HG02970 (cell line): Measurements from ENCODE around the gene SYNE1.

Experiments used
- ATAC-seq: cut with Tn5 transposase; IDR thresholded peaks from one replicate; pipeline ENCODE4 v1.9.1; 2021; ENCODE audit warnings: mild to moderate bottlenecking, moderate library complexity, moderate number of reproducible peaks; ENCODE audit not compliant: unreplicated experiment, low FRiP score

SYNE1 gene

DNA sequence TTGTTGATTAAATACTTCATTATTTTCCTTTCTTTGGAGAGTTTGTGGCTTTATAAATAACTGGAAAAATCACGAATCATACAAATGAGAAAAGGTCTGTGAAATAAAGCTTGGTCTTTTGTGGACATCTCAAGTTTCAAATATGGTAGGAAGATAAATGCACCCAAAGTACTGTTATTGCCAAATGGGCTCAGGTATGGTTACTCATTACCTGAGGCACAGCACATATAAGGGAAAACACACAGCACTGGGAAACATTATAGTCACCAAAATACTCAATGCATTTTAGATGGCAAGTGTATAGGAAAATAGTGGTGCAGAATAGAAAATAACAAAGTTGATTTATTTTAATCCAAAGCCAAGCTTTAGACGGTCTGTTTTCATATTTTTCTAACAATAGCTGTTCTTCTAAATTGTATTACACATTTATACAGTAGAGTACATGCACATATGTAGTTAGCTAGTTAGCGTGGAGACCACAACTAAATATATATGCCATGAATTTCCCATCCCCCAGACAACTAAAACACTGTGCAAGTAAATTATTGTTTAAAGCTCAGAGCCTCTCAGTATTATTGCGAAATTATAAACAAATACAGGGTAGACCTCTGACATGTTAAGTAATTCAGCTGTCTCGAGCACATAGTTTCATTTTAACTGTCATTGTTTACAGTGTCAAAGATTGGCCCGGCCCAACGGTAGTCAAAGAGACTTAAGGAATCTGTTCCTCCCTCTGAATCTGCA lies 336.0 kb downstream of the SYNE1 start:
- peak; percentile 22 for ATAC-seq

DNA sequence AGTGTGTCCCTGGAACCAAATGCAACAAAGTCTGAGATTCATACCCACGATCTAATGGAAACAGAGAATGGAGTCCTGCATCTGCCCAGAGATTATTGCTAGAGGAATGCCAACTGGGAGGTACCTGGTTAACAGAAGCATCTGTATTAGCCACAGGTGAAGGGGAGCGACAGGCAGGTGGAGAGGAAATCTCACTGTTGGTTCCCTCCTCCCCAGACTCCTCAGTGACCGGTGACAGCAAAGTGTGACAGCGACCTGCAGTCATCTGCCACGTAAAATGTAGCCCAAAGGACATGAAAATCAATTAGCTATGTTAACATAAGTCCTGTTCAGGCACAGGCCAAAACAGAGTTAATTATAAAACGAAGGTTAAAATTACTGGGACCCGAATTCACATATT lies 336.6 kb downstream of the SYNE1 start:
- ATAC-seq = no peak

GRCh38 chr6:152298848-152299735 lies 338.1 kb downstream of the SYNE1 start:
- ATAC-seq = no peak

DNA sequence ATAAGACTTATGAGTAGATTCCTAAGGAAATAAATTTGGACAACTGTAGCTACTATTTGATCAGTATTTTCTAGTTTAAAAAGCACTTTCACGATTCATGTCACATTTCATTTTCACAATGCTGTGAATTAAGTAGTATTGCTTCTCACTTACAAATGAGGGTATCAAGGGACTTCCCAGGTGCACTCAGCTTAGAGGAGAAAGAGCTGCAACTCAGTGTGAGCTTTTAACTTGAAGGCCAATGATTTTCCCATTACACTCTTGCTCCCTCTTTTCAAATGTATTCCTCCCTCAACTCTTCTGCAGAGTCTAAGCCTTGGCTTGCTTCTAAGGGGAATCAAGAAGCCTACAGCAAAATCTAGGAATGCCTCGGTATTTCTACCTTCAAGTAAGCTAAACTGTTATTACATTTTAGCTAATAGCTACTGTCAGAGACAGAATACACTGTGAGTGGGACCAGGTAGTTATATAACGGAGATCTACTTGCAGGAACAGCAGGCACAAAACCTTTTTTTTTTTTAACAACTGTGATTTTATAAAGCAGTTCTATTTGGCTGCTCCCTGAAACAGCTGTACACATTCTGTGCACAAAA lies 339.0 kb downstream of the SYNE1 start:
- ATAC-seq = no peak

DNA sequence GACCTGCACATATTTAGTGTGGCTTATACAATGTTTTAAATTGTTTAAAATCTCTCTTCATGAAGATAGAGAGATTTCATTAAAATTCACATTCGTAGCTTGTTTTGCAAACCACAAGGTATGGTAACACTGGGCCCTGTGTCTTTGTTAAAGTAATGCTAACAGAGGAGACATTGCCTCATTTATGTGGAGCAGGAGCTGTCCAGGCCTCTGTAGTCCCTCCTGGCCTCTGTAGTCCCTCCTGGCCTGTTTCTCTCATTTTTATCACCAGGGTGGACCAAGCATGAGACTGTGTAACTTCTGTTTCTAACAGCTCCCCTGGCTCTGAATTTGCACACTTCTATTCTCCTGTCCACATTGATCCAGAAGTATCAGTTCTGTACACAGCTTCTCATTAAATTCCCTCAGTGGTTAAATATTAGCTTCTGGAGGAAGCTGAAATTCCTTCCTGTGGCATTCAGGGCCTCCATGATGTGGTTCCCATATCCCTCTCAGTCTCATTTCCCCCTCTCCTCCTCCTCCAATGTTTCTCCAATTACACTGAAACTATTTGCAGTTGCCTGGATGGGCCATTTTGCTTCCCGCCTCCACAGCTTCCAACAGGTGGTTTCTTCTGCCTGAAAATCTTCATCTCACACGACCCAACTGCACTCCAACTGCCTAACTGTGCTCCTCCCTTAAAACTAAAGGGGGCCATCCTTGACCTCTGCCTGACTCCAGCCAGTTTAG lies 340.4 kb downstream of the SYNE1 start:
- no peak for ATAC-seq

DNA sequence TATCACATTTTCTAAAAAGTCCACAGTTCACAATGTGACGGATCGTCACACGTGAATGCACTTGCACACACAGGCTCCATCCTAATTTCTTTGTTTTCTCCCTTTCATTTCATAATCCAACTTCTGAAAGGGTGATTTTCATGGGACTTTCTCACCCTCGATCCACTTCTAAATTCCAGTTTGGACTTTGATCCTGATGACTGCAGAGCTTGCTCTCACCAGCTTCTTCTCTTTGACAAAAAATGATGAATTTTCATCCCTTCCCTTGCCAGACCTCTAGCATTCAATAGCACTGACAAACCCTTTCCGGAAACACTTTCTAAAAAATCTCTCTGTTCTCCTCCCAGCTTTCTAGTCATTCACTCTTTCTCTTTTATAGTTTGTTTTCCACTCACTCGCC lies 341.2 kb downstream of the SYNE1 start:
- ATAC-seq = no peak

- ATAC-seq = no peak
Observed at GRCh38 chr6:152295346-152295745, 341.8 kb downstream of the SYNE1 start.

- ATAC-seq = no peak
Observed at GRCh38 chr6:152293404-152293803, 343.8 kb downstream of the SYNE1 start.

DNA sequence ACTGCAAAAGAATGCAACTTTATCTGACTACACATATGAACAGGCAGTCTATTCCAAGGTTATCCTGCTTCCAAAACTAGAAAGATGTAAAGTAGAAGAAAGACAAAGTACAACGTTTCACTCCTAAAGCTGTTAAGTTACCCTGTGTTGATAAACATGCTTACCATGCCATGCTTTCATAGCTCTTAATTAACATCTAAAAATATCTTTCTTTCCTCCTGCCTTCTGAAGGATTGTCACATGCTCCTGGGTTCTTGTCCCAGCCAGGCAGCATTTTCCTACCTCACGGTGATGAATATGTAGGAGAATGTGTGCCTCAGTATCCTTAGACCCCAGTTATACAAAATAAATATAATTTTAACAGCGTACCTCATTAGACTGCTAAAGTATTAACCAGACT lies 344.6 kb downstream of the SYNE1 start:
- ATAC-seq = no peak

- ATAC-seq = no peak
Observed at GRCh38 chr6:152290693-152291092, 346.5 kb downstream of the SYNE1 start.

GRCh38 chr6:152277826-152278329 lies 359.3 kb downstream of the SYNE1 start:
- no peak for ATAC-seq

DNA sequence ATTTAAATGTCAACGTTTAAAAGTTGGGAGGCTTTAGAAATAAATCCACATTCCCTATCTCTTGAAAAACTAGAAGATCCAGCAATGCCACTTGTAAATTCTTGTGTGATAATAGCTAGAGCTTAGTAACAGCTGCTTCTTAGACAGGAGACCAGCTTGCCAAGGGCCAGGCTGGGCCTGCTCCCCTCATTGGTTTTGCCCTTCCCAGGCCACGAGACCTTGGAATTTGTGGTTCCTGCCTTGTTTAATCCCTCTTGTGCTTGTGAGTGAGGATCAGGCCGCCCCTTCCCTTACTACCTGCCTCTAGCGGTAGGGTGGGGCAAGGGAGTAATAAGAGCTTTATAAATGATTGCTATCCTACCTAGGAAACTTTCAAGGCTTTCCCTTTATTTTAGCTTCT lies 363.5 kb downstream of the SYNE1 start:
- ATAC-seq = no peak

GRCh38 chr6:152273002-152273401 lies 364.2 kb downstream of the SYNE1 start:
- no peak for ATAC-seq

DNA sequence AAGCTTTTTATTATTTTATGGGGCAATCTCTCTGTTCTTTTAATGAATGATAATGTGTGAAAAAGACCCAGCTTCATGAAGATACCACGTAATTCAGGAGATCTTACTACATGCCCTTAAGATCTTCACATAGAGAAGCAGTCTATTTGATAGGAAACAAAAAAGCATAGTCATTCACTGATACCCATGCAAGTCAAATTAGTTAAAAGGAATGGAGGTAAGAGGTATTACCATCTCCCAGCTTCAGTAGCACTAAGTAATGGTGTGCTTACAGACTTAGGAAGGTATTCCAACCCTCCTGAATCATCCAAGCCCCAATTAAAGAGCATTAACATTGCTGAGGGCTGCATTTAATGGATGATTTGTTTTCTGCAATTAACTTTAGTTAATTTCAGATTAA lies 364.7 kb downstream of the SYNE1 start:
- no peak for ATAC-seq

DNA sequence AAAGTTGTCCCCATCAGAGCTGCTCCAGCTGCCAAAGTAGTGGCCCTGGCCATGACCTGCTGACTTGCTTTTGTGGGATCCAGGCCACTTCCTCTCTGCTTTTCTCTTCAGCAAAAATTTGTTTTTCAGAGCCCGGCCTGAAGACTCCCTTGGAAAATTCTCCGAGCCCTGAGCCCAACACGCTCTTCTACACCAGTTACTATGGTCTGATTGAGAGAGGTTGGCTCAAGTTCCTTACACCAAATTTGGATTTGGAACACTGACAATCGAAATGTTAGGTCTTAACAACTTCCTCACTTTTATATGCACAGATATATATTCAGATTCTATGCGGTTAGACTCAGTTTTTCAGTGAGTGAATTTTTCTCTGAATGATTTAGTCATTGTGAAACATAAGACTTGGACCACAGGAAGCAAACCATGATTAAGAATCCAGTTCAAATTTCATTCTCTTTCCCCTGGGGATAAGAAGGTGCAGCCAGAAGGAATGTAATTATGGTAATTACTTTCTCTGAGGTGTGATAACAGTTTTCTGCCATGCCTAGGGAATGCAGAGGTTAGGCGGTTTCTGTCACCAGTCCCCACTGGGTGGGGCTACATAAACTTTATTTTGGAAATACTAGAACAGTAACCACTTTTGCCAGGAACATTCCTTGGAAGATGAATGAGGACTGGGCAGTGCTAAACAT lies 365.2 kb downstream of the SYNE1 start:
- no peak for ATAC-seq

DNA sequence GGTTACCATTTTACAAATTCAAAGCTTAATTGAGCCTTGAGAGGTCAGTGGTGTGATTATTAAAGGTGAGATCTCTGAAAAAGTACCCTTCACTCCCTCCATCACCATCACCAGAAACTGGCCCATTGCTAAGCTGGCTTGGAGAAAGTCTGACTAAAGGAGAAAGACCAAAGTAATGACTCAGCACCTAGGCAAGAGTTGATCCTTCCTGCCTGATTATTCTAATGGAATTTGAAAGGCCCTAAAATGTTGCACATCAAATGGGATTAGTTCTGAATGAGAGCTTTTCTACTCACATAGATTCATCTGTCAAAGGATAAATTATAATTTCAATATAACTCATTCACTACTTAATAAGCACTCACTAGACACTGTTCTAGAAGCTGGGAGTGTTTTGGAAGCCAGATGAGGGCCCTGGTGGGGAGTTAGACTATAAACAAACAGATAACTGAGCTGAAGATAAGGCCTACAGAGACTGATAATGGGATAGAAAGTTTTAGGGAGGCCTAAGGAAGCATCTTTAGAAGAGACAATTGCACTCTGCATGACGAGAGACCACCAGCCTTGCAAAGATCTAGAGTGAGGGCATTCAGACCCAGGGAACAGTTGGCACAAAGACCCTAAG lies 366.7 kb downstream of the SYNE1 start:
- no peak for ATAC-seq

GRCh38 chr6:152268846-152269442 lies 368.2 kb downstream of the SYNE1 start:
- ATAC-seq = no peak

DNA sequence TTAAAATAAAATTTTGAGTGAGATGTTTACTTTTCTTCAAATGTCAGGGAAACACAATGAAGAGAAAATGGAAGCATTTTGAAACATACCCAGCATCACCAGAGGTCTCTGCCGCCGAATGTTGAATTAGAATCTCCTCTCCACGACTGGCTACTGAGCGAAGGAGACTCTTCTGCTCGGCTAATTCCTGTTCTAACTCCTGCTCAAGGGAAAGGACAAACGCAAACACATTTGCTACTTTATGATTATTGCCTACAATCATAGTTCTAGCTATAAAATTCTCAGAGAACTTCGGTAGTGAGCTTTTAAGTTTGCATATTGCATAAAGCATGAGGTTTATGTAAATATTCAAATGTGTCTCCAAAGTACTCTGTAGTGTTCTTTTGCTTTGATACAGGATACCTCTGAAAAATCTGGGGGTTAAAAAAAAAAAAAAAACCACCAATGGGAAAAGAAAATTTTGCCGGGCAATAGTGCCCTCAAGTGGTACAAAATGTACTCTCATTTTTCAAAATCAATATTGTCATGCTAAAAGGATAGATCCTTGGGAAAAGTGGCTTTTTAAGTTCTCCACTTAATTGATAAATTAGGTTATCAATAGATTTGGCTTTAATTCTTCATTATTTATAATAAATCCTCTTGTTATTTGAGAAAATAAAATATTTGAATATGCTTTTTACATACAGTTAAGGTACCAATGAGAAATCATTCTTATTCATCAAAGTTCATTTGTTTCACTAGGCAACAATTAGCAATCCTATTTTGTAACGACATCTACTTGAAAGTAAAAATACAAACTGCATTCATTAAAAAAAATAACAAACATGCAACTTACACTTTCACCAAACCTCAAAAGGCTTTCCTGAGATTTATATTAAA lies 369.0 kb downstream of the SYNE1 start:
- no peak for ATAC-seq
